GM18526 (cell line): Measurements from ENCODE around the gene RPRD1B.

Experiments
- POLR2A ChIP-seq: IDR thresholded peaks from 3 replicates; pipeline ENCODE4 v1.6.1; 2011; ENCODE audit not compliant: insufficient read length; ENCODE audit errors: extremely low read depth

The RPRD1B gene

DNA sequence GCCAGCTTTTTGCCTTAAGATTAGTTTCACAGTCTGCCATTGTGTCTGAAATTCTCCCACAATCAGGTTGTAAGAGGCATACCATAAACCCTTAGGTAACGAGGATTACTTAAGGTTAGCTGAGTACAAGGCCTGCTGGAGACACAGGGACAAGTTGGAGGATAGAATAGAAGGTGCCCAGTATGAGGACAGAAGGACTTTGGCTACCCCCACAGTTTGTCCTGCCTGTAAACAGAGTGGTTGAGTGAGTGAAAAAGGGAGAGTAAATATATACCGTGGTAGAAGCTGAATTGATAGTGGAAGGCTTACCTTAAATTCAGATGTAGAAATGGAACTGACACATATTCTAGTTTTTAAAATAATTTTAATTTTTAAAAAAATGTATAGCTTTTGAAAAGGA is 19.3 kb downstream of the RPRD1B start:
- TF ChIP-seq POLR2A = no peak

GRCh38 chr20:38054647-38055046 is 21.1 kb downstream of the RPRD1B start:
- TF ChIP-seq POLR2A = no peak

GRCh38 chr20:38055294-38055693 is 21.7 kb downstream of the RPRD1B start:
- TF ChIP-seq POLR2A = no peak

DNA sequence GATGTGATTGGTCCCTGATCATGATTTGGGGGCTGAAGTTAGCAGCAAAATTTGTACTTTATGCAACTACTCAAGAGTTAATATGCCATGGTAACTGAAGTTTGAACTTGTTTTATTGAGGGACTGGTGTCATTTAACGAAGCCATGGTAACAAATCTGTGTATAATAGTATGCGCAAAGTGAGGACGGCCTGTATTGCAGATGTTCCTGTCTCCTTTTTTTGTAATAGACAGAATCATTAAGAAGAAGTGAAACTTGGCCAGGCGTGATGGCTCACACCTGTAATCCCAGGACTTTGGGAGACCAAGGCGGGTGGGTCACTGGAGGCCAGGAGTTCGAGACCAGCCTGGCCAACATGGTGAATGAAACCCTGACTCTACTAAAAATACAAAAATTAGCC is 22.3 kb downstream of the RPRD1B start:
- no peak for TF ChIP-seq POLR2A

DNA sequence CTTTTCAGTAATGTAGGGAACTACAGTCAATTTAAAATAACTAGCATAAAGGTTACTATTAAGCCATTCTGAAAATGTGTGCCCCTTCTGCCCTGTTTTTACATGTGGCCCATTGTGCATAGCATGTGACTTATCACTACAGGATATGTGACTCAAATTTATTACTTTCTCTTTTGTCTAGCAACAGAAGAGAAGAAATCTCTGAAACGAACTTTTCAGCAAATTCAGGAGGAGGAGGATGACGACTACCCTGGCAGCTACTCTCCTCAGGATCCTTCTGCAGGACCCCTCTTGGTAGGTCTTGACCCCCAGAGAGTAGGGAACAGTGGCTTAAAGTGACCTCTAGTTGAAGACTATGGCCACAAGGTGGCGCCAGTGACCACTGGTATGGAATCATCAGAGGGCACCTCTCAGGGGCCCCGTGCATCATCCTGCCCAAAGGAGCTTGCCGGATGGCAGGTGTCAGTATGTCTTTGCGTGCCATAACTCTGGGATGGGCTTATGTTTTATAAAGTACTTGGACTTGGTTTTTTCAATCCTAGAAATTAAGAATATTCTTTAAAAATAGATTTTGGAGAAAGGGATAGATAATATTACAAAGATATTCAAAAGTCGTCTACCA is 23.9 kb downstream of the RPRD1B start:
- TF ChIP-seq POLR2A = no peak

DNA sequence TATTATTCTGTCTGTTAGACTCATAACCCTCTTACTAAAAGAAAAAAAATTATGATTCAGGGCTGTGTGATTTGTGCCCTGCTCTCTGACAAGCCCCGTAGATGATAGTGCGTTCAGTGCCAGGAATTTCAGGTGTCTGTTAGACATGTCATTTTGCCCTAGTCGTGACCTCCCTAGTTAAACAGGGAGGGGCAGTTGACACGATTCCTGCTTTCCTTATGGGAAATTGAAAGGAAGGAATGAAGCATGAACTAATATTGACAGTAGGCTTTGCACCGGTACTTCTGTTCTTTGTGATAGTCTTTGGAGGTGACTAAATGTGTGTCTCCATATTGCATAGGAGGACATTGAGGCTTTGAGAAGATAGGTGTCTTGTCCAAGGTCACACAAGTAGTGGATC is 26.3 kb downstream of the RPRD1B start:
- TF ChIP-seq POLR2A = no peak

- no peak for TF ChIP-seq POLR2A
Measured at GRCh38 chr20:38060536-38060935, 27.0 kb downstream of the RPRD1B start.

DNA sequence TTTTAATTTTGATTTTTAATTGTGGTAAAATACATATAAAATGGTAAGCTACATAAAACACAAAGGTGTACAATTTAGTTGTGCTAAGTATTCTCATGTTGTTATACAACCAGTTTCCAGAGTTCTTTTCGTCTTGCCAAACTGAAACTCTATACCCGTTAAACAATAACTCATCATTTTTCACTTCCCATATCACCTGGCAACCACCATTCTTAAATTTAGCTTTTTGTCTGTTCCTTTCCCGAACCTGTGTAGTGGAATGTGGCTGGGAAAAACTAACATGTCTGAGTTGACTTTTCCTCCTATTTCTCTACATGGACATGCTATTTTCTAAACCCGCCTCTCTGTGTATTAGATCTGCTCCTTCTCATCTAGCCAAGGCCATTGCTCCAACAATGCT is 27.6 kb downstream of the RPRD1B start:
- no peak for TF ChIP-seq POLR2A

DNA sequence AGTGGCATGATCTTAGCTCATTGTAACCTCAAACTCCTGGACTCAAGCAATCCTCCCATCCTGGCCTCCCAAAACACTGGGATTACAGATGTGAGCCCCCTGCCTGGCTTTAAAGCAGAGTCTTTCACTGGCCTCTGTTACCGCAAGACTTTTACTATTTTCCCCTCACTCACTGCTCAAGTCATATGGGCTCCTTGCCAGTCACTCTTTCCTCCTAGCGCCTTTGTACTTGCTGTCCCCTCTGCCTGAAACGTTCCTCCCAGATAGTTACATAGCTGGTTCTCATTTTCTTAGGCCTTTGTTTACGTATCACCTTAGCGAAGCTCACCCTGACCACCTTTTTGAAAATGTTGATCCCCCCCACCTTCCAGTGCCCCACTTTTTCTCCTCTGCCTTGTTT is 29.3 kb downstream of the RPRD1B start:
- TF ChIP-seq POLR2A = no peak

DNA sequence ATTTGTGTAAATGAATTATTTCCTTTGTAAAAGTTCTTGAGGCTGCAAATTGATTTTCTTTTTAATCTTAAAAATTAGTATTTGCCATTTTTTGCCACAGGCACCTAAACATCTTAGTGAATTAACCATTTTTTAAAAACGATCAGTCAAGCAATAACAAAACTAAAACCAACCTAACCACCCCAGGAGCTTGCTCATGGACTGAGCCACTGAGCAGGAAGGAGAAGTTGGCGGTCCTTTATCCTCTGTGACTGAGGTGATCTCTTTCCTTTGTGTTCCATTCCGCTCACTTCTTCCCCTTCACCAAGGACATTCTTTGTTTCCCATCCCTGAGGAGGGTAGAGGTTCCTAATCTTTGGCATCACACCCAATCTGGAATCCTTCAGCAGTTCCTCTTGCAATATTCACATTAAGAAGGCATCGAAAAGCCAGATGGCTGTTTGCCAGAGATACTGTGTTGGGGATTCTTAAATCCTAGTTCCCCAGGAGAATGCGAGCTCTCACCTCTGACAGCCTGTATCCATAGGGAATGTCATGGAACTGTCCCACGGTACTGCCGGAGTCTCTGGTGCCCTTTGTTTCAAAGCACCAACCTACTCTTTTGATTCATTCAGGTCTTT is 30.5 kb downstream of the RPRD1B start:
- TF ChIP-seq POLR2A = no peak

GRCh38 chr20:38065764-38066375 is 32.3 kb downstream of the RPRD1B start:
- TF ChIP-seq POLR2A = no peak

DNA sequence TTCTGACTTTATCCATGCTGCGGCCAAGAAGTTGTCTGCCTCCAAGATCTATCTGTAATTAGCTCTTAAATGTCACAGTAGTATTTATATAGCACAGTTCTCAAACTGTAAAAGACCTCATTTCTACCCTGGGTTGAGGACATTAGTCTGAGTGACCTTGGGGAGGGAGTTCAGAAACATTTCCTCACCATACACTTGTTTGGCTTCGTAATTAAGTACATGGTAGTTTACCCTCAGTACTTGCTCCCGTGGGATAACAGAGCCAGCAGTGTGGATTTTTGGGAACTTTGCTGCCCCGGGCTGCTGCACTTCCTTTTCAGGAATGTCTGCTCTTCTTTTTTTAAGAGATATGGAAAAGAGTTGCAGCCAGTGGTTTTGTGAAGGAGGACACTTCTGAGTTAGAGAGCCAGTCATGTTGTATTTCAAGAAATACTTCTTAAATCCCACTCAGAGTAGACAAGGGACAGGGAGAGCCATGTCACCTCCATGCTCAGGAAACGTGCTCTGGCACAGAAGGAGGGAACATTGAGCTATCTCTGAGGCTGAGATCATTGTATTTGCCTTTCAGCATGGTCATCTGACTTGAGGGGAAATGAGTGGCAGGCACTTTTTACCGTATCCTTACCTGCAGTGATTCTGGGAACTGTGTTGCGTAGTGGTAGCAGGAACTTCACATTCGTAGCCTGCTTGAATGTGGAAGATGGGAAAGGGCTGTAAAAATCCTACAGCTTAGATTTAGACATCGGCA is 33.6 kb downstream of the RPRD1B start:
- TF ChIP-seq POLR2A = no peak

GRCh38 chr20:38067717-38068365 is 34.3 kb downstream of the RPRD1B start:
- no peak for TF ChIP-seq POLR2A

DNA sequence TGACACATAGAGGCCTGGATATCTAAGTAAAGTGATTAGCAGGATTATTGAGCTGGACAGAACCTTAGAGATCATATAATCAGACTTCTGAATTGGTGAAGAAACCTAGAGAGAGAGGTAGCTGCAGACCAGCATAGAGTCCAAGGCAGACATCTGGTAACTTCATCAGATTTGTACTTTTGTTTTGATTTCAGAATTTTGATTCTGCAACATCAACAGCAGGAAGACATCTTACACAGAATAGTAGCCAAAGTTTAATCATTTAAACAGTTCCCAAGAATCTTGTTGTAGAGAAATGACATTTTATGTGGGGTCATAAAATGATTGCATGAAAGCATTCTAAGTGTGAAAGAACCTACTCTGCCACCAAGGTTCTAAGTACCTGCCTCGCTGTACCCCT is 39.4 kb downstream of the RPRD1B start:
- TF ChIP-seq POLR2A = no peak

GRCh38 chr20:38073307-38074071 is 39.9 kb downstream of the RPRD1B start:
- no peak for TF ChIP-seq POLR2A
